GM19452 (cell line): ENCODE results near the gene PLEKHG4B.
"Not testable (repeated sequence)": the region's sequence is repeated elsewhere in the genome, so short reads cannot be mapped to it uniquely, and the experiment has no call there.

Experiments used
- ATAC-seq: cut with Tn5 transposase; IDR thresholded peaks from one replicate; pipeline ENCODE4 v1.9.1; 2021; ENCODE audit not compliant: unreplicated experiment

The PLEKHG4B gene

DNA sequence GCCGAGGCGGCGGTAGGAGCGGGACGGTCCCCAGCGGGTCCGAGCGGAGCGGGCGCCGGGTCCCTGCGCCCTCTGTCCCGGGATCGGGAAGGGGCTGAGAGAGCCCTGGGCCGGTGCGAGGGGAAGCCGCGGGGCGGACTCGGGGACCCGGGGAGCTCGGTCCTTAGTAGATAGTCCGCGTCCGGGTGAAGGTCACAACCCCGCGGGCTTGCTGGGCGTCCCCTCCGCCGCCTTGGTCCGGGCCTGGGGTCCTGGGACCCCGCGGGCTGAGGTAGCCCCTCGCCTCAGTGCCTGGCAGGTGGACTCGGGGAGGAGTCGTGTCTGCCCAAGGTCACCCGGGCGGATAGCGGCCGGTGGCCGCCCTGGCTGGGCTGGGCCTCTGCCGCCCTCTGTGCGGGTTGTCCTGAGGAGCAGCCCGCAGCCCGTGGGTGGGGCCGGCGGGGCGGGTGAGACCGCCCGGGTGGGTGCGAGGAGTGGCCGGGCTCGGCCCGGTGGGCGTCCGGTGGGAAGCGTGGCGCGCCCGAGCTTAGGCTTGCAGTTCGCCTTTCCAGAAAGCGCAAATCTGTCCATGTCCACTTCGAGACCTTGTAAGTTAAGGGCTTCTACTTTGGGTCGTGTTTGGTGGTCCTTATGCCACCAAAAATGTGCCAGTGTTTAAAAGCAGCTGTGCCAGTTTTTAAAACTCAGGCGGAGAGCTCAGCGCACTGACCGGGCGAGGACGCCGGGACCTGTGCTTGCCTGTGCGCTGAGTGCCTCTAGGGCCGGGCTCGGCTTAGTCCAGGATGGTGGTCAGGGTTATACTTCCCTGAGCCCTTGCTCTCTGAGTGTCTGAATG is 126.7 kb downstream of the PLEKHG4B start:
- ATAC-seq = peak; percentile 24

DNA sequence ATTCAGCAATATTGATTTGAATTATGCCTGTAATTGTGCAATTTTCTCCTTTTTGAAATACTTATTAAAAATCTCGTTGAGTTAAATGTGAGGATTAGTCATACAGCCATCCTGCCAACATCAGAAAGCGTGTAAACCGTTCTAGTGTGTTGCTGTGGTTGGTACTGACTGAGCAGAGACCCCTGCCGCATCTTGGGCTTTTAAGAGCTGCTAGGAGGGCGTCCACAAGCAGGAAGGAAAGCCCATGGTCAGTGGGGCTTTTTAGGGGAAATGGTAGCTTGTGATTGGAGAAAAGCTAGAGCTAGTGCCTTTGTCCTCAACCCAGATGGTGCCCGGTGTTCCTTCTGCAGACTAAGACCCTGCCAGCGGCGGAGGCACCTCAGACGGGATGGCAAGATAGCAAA is 127.5 kb downstream of the PLEKHG4B start:
- ATAC-seq = no peak

DNA sequence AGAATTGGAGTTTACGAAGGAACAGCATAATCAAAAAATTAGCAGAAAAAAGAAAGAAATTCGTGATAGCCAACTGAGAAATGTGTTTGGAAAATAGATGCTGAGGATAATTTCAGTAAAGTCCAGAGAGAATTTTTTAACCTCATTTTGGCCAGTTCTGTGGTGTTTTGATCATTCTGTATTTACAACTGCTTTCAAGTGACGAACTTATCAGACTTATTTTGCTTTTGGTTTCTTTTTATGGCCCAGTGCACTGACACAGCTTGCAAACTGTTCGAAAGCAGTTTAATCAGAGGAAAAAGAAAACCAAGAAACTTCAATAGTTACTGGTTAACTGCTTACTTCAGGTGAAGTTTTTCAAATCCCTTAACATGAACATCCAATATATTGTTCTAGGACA is 128.0 kb downstream of the PLEKHG4B start:
- no peak for ATAC-seq

GRCh38 chr5:222951-223715 is 131.2 kb downstream of the PLEKHG4B start:
- ATAC-seq = not testable (repeated sequence)

GRCh38 chr5:223791-224190 is 131.8 kb downstream of the PLEKHG4B start:
- no peak for ATAC-seq

DNA sequence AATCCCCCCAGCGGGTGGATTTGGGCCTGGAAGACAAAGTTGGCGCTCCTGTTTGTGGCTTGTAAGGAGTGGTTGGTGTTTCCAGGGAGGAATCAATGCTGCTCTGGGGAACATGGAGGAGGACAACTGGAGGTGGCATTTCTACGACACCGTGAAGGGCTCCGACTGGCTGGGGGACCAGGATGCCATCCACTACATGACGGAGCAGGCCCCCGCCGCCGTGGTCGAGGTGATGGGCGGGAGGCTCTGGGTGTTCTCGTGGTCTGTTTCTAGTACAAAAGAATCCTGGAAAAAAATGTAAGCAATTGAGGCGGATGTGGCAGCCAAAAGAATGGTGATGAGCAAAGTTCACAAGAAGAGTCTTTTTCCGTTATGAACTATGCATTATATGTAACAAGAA is 133.4 kb downstream of the PLEKHG4B start:
- no peak for ATAC-seq

- not testable (repeated sequence) for ATAC-seq
Observed at GRCh38 chr5:227375-227774, 135.4 kb downstream of the PLEKHG4B start.

DNA sequence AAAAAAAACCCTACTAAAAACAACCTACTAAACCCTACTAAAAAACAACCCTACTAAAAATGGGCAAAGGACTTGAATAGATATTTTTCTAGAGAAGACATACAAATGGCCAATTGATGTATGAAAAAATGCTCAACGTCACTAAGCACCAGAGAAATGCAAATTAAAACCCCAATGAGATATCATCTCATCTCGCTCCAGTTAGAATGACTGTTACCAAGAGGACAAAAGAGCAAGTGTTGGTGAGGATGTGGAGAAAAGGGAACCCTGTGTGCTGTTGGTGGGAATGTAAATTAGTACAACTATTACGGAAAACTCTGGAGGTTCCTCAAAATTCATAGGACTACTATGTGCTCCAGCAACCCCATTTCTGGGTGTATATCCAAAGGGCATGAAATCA is 136.9 kb downstream of the PLEKHG4B start:
- ATAC-seq = no peak

- ATAC-seq = no peak
Observed at GRCh38 chr5:230711-231110, 138.7 kb downstream of the PLEKHG4B start.

GRCh38 chr5:231661-232060 is 139.7 kb downstream of the PLEKHG4B start:
- ATAC-seq = no peak

GRCh38 chr5:233426-233825 is 141.5 kb downstream of the PLEKHG4B start:
- ATAC-seq = not testable (repeated sequence)

GRCh38 chr5:234450-234849 is 142.5 kb downstream of the PLEKHG4B start:
- no peak for ATAC-seq

GRCh38 chr5:235527-235926 is 143.6 kb downstream of the PLEKHG4B start:
- not testable (repeated sequence) for ATAC-seq

GRCh38 chr5:237931-238330 is 146.0 kb downstream of the PLEKHG4B start:
- not testable (repeated sequence) for ATAC-seq
